Measurements from ENCODE around the gene ARL16.

DNA sequence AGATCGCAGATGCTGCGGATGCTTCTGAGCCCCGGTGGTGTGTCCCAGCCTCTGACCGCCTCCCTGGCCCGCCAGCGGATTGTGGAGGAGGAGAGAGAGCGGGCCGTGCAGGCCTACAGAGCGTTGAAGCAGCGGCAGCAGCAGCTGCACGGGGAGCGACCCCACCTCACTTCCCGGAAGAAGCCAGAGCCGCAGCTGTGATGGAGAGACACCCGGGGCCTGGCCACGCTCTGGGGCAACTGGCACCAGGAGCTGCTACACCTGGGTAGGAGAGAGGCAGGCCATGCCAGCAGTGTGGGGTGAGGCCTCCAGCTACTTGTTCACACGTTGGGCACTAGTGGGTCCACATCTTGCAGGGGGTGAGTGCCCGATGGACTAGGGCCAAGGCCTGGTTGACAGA lies 11.1 kb downstream of the ARL16 start:
- TF ChIP-seq, protein P1, sequence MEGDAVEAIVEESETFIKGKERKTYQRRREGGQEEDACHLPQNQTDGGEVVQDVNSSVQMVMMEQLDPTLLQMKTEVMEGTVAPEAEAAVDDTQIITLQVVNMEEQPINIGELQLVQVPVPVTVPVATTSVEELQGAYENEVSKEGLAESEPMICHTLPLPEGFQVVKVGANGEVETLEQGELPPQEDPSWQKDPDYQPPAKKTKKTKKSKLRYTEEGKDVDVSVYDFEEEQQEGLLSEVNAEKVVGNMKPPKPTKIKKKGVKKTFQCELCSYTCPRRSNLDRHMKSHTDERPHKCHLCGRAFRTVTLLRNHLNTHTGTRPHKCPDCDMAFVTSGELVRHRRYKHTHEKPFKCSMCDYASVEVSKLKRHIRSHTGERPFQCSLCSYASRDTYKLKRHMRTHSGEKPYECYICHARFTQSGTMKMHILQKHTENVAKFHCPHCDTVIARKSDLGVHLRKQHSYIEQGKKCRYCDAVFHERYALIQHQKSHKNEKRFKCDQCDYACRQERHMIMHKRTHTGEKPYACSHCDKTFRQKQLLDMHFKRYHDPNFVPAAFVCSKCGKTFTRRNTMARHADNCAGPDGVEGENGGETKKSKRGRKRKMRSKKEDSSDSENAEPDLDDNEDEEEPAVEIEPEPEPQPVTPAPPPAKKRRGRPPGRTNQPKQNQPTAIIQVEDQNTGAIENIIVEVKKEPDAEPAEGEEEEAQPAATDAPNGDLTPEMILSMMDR (IDR thresholded peaks at IDR 0.05), result no peak
- TF ChIP-seq POLR2AphosphoS5 (IDR thresholded peaks at IDR 0.05; ENCODE audit: low read depth, low read length) (no peak), SIN3A (IDR thresholded peaks at IDR 0.05; ENCODE audit: borderline replicate concordance, insufficient read depth, low read depth, low read length) (no peak), TCF7L2 (IDR thresholded peaks at IDR 0.05; ENCODE audit: low read depth, low read length) (no peak)
- TF ChIP-seq, protein P2, sequence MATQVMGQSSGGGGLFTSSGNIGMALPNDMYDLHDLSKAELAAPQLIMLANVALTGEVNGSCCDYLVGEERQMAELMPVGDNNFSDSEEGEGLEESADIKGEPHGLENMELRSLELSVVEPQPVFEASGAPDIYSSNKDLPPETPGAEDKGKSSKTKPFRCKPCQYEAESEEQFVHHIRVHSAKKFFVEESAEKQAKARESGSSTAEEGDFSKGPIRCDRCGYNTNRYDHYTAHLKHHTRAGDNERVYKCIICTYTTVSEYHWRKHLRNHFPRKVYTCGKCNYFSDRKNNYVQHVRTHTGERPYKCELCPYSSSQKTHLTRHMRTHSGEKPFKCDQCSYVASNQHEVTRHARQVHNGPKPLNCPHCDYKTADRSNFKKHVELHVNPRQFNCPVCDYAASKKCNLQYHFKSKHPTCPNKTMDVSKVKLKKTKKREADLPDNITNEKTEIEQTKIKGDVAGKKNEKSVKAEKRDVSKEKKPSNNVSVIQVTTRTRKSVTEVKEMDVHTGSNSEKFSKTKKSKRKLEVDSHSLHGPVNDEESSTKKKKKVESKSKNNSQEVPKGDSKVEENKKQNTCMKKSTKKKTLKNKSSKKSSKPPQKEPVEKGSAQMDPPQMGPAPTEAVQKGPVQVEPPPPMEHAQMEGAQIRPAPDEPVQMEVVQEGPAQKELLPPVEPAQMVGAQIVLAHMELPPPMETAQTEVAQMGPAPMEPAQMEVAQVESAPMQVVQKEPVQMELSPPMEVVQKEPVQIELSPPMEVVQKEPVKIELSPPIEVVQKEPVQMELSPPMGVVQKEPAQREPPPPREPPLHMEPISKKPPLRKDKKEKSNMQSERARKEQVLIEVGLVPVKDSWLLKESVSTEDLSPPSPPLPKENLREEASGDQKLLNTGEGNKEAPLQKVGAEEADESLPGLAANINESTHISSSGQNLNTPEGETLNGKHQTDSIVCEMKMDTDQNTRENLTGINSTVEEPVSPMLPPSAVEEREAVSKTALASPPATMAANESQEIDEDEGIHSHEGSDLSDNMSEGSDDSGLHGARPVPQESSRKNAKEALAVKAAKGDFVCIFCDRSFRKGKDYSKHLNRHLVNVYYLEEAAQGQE (IDR thresholded peaks at IDR 0.05; ENCODE audit: insufficient read depth in 1 of 2, low read depth in 2 of 2, low read length in 1 of 2), result no peak
